ENCODE results near the gene NPW. TPM values are rescaled to one million over a fixed set of nuclear protein-coding genes. Genes with fewer than 3 reads are reported as not detected.

NPW gene
- total RNA-seq, 1 donor from 2014 or later, result 3.9 TPM

DNA sequence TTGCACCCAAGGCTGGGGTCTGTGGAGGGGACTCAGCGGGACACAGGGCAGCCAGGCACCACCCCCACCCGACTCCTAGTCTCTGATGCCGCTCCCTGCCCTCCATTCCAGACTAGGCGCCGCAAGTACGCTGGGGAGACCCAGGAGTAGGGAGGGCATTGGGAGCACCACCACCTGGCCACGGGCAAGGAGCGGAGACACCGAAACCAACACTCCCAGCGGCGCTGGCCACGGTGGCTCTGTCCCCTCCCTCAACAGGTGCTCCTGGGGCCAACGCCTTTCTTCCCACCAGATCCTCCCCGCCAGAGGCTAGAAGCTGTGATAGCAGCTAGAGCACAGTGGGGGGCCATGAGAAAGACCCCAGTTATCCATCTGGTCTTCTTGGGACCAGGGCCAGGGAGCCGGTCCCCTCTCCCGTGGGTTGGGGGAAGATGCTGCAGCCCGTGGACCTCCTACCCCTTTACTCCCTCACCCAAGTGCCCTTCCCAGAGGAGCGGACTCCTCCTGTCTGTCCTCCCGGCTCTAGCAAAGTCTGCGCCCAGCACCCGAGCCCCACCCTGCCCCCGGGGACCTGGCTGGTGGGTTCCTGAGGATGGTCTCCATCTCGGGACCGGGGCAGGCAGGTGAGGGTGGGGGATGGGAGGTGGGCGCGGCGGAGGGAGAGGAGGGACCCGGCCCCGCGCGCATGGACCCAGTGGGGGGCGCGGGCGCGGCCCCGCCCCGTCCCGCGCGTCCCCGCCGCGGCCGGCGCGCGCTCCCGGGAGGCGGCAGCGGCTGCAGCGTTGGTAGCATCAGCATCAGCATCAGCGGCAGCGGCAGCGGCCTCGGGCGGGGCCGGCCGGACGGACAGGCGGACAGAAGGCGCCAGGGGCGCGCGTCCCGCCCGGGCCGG lies 30.1 kb upstream of the NPW start, which contains the start of gene SYNGR3:
TSS of gene SYNGR3 (plus strand) at position 762 of the 892 bp plus-strand sequence. CDS start 133 bp downstream, outside the sequence.
- Mint-ChIP-seq H3K4me1 (ENCODE audit: low read depth) (peaks cover 26% of the 10 kb centered on the region), H3K36me3 (ENCODE audit: low read depth) (peaks cover 17% of the 10 kb centered on the region), H3K9me3 (no peaks in the 10 kb centered on the region), H3K27ac (peak within 1 kb of the TSS; percentile 84), H3K27me3 (ENCODE audit: insufficient read depth) (peaks cover 11% of the 10 kb centered on the region), H3K4me3 (peak within 1 kb of the TSS; percentile 82)
- intact Hi-C loops (cut with micrococcal nuclease), result no loop called here
- DNase-seq (ENCODE audit: low spot score), result no peak

GRCh38 chr16:1990101-1990350 lies 29.6 kb upstream of the NPW start:
- peaks cover 26% of the 10 kb centered on the region for H3K4me1 Mint-ChIP-seq (ENCODE audit: low read depth)
- no peak overlapping the region for H3K27ac Mint-ChIP-seq
- intact Hi-C loops (cut with micrococcal nuclease), result no loop called here

DNA sequence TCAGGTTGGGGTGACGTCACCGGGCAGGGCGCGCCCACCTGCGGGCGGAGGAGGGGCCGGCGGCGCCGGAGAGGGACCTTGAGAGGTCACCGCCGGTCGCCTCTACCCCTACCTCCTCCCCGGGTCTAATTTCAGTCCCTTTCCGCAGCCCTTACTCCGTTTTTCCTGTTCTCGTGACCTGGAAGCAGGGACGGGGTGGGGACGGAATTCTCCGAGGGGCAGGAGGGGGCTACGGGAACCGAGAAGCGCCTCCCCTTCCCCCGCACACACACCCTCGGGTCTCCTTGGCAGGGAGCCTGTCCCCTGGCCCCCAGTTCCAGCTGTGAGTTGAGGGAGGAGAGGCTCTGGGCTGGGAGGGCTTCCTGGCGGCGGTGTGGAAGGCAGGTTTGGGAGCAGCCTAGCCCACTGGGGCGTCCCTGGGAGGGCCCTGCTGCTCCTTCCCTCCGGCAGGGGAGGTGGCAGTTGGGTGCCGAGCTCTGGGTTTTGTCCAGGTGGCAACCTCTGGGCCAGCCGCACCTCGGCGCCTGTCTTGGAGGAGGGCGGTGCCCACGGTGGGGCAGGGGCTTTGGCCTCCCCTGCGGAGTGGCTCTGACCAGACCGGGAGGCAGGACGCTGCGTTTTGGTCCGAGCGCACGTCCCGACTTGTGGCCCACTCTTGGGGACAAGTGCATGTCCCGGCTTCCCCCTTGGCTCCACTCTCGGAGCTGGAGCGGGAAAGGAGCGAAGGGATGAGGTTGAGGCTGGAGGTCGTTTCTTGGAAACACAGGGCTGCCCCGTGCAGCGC lies 29.0 kb upstream of the NPW start:
- H3K4me1 Mint-ChIP-seq (ENCODE audit: low read depth), result peaks cover 26% of the 10 kb centered on the region
- peak overlapping the region; percentile 82 for H3K4me3 Mint-ChIP-seq
- H3K36me3 Mint-ChIP-seq (ENCODE audit: low read depth), result peaks cover 14% of the 10 kb centered on the region
- H3K9me3 Mint-ChIP-seq, result no peaks in the 10 kb centered on the region
- DNase-seq (ENCODE audit: low spot score), result peak; percentile 58
- H3K27me3 Mint-ChIP-seq (ENCODE audit: insufficient read depth), result peaks cover 11% of the 10 kb centered on the region
- intact Hi-C loops (cut with micrococcal nuclease), result no loop called here
- H3K27ac Mint-ChIP-seq, result peak overlapping the region; percentile 84

More at GRCh38 chr16:1990101-1990350, 29.6 kb upstream of the NPW start:
- H3K9me3 Mint-ChIP-seq, result no peaks in the 10 kb centered on the region
- no peak overlapping the region for H3K4me3 Mint-ChIP-seq
- peaks cover 14% of the 10 kb centered on the region for H3K36me3 Mint-ChIP-seq (ENCODE audit: low read depth)
- H3K27me3 Mint-ChIP-seq (ENCODE audit: insufficient read depth), result peaks cover 11% of the 10 kb centered on the region
- DNase-seq (ENCODE audit: low spot score), result no peak

DNA sequence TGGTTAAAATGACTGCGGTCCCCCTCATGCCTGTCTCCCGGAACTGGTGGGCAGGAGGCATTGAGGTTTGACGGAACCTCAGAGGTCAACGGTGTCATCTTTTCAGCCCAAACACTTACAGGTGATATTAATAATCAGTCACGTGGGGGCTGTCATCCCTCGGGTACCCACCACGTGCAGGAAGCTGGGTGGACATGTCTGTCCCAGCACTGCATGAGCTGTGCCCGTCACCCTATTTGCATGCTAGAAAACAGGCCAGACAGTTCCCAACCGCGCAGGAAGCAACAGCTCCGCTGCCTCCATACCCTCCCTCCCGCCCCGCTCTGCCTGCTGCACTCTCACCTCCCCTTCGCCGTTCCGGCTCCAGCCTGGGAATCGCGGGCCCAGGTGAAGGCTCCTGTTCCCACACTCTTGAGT lies 28.4 kb upstream of the NPW start:
- peaks cover 11% of the 10 kb centered on the region for H3K27me3 Mint-ChIP-seq (ENCODE audit: insufficient read depth)
- peaks cover 15% of the 10 kb centered on the region for H3K36me3 Mint-ChIP-seq (ENCODE audit: low read depth)
- intact Hi-C loops (cut with micrococcal nuclease), result no loop called here
- no peaks in the 10 kb centered on the region for H3K9me3 Mint-ChIP-seq
- H3K27ac Mint-ChIP-seq, result peak overlapping the region; percentile 84
- peak overlapping the region; percentile 82 for H3K4me3 Mint-ChIP-seq
- peaks cover 26% of the 10 kb centered on the region for H3K4me1 Mint-ChIP-seq (ENCODE audit: low read depth)
- no peak for DNase-seq (ENCODE audit: low spot score)

DNA sequence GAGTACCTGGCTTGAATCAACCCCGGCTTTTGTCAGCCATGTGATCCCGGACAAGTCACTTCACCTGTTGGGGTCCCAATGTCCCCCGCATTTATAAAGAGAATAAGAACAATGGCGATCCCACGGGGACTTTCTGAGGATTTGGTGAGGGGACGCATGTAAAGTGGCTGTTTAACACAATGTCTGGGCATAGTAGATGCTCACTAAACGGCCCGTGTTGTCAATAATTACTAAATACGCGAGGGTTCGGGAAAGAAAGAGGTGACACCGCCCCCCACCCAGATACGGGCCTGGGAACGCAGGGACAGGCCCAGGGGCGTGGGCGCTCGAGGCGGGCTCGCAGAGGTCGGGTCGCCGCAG lies 28.0 kb upstream of the NPW start:
- Mint-ChIP-seq H3K27ac (peak overlapping the region; percentile 84), H3K4me3 (peak overlapping the region; percentile 82), H3K9me3 (no peaks in the 10 kb centered on the region), H3K27me3 (ENCODE audit: insufficient read depth) (peaks cover 11% of the 10 kb centered on the region), H3K4me1 (ENCODE audit: low read depth) (peaks cover 26% of the 10 kb centered on the region), H3K36me3 (ENCODE audit: low read depth) (peaks cover 14% of the 10 kb centered on the region)
- intact Hi-C loops (cut with micrococcal nuclease), result no loop called here
- DNase-seq (ENCODE audit: low spot score), result no peak

DNA sequence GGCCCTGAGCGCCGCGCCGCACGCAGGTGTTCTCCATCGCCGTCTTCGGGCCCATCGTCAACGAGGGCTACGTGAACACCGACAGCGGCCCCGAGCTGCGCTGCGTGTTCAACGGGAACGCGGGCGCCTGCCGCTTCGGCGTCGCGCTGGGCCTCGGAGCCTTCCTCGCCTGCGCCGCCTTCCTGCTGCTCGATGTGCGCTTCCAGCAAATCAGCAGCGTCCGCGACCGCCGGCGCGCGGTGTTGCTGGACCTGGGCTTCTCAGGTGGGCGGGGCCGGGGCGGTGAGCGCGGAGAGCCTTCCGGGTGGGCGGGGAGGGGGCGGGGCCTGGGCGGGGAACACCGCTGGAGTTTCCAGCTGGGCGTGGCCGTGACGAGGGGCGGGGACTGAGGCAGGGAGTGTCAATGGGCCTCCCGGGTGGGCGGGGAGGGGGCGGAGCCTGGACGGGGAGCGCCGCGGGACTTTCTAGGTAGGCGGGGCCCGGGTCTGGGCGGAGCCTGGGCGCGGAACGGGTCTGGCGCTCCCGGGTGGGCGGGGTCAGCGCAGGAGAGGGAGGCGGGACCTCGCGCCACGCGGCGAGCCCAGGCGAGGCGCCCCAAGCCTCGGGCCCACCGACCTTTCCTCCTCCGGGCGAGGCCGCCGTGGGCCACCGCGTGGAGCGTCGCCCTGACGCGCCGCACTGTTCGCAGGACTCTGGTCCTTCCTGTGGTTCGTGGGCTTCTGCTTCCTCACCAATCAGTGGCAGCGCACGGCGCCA lies 27.5 kb upstream of the NPW start:
- peak overlapping the region; percentile 82 for H3K4me3 Mint-ChIP-seq
- peak; percentile 91 for DNase-seq (ENCODE audit: low spot score)
- H3K27ac Mint-ChIP-seq, result no peak overlapping the region
- H3K4me1 Mint-ChIP-seq (ENCODE audit: low read depth), result peaks cover 26% of the 10 kb centered on the region
- peaks cover 10% of the 10 kb centered on the region for H3K36me3 Mint-ChIP-seq (ENCODE audit: low read depth)
- intact Hi-C loops (cut with micrococcal nuclease), result loop anchor here (1.0 to 2.0 kb wide), 9 partner anchors 8 to 977 kb away; partner anchors contain the start of genes GFER, MSRB1, NDUFB10 and NTHL1
- no peaks in the 10 kb centered on the region for H3K9me3 Mint-ChIP-seq
- H3K27me3 Mint-ChIP-seq (ENCODE audit: insufficient read depth), result peaks cover 11% of the 10 kb centered on the region

DNA sequence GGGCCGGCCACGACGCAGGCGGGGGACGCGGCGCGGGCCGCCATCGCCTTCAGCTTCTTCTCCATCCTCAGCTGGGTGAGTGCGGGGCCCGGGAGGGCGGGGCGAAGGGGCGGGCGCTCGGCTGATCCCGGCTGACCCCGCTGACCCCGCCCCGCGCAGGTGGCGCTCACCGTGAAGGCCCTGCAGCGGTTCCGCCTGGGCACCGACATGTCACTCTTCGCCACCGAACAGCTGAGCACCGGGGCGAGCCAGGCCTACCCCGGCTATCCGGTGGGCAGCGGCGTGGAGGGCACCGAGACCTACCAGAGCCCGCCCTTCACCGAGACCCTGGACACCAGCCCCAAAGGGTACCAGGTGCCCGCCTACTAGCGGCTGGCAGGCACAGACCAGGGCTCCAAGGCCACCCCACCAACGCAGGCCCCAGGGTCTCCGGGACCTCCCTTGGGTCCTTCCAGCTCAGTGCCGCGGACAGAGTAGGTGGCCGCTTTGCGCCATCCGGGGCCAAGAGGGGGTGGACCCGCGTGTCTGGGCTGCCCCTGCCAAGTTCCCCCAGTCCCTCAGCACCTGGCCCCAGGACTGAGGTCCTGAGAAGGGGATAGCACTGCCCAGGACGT lies 26.8 kb upstream of the NPW start:
- intact Hi-C loops (cut with micrococcal nuclease), result loop anchor here (1.0 to 2.0 kb wide), 9 partner anchors 9 to 976 kb away; partner anchors contain the start of genes GFER, MSRB1, NDUFB10 and NTHL1
- Mint-ChIP-seq H3K27me3 (ENCODE audit: insufficient read depth) (peaks cover 11% of the 10 kb centered on the region), H3K36me3 (ENCODE audit: low read depth) (peaks cover 12% of the 10 kb centered on the region), H3K4me1 (ENCODE audit: low read depth) (peaks cover 26% of the 10 kb centered on the region), H3K9me3 (no peaks in the 10 kb centered on the region), H3K4me3 (no peak overlapping the region), H3K27ac (no peak overlapping the region)
- DNase-seq (ENCODE audit: low spot score), result no peak

DNA sequence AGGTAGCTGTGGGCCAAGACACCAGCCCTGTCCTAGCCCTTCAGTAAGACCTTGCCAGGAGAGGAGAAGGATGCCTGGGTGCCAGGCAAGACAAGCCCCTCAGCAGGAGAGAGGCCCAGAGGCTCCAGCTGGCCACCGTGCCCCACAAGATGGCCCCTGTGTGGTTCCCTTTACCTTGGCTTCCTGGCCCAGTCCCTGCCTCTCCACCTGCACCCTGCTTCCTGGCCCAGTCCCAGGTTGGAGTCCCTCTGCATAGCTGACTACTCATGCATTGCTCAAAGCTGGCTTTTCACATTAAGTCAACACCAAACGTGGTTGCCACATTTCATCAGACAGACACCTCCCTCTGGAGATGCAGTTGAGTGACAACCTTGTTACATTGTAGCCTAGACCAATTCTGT lies 25.9 kb upstream of the NPW start:
- DNase-seq (ENCODE audit: low spot score), result no peak
- intact Hi-C loops (cut with micrococcal nuclease), result loop anchor here (2.0 kb wide), 1 partner anchor 975 kb away; the partner anchor contains the start of gene PAQR4
- no peak overlapping the region for H3K4me3 Mint-ChIP-seq
- H3K9me3 Mint-ChIP-seq, result no peaks in the 10 kb centered on the region
- H3K27me3 Mint-ChIP-seq (ENCODE audit: insufficient read depth), result peaks cover 8% of the 10 kb centered on the region
- peak overlapping the region; percentile 4 for H3K27ac Mint-ChIP-seq
- H3K36me3 Mint-ChIP-seq (ENCODE audit: low read depth), result peaks cover 15% of the 10 kb centered on the region
- peaks cover 23% of the 10 kb centered on the region for H3K4me1 Mint-ChIP-seq (ENCODE audit: low read depth)

DNA sequence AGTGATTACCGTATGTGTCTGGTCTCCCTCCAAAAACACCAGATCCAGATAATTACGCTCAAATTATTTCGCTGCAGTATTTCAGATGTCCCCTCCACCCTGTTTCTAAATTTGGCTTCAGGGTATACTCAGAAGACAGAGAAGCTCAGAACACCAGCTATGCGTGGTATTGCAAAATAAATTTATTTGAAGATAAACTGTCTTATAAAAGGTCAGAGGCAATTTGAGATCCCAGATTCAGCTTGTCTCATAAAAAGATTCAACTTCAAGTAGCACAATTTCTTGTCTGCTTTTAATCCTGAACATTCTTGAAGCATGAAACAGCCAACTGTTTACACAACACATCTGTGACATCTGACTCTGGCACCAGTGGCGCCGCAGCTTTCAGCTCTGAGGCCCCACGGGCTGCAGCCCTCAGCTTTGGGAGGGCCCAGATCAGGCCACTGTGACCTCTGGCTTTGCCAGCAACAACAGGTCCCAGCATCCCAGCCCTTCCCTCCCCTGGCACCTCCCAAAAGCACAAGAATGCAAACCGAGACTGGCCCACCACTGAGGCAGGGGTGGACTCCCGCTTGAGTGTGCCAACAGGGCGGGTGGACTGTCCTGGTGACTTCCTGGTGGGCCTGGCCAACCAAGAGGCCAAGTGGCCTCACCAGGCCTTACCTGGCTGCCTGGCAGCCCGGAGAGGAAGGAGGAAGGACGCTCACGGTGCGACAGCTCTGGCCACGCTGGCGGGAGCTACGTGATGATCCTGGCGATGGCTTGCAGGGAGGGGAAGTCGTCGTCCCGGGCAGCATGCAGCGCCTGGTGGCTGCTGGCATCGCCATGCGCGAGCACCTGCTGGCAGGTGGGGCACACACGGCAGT lies 21.9 kb upstream of the NPW start:
- Mint-ChIP-seq H3K9me3 (no peaks in the 10 kb centered on the region), H3K4me1 (ENCODE audit: low read depth) (peaks cover 9% of the 10 kb centered on the region), H3K27ac (no peak overlapping the region), H3K27me3 (ENCODE audit: insufficient read depth) (no peaks in the 10 kb centered on the region), H3K4me3 (no peak overlapping the region), H3K36me3 (ENCODE audit: low read depth) (peaks cover 21% of the 10 kb centered on the region)
- no peak for DNase-seq (ENCODE audit: low spot score)
- intact Hi-C loops (cut with micrococcal nuclease), result no loop called here

DNA sequence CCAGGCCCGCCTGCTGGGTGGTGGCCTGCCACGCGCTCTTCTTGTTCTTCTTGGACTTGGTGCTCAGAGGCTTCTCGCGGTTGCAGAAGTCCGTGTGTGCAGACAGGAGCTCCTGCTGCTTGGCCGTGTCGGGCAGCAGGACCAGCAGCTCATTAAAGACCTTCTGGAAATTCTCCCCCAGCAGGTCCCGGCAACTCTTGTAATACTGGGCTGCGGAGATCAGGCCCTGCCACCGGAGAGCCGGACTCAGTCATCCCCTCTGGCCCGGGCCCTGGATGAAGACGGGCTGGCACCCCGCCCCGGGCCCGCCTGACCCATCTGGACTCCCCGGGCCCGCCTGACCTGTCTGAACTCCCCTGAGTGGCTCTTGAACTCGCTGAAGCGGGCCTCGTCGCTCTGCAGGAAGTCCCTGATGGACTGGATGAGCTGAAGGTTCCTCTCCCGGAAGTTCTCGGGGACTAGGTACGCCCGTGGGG lies 21.2 kb upstream of the NPW start:
- Mint-ChIP-seq H3K4me3 (no peak overlapping the region), H3K27me3 (ENCODE audit: insufficient read depth) (no peaks in the 10 kb centered on the region), H3K9me3 (no peaks in the 10 kb centered on the region), H3K36me3 (ENCODE audit: low read depth) (peaks cover 21% of the 10 kb centered on the region), H3K27ac (no peak overlapping the region), H3K4me1 (ENCODE audit: low read depth) (peaks cover 8% of the 10 kb centered on the region)
- intact Hi-C loops (cut with micrococcal nuclease), result no loop called here
- DNase-seq (ENCODE audit: low spot score), result no peak

DNA sequence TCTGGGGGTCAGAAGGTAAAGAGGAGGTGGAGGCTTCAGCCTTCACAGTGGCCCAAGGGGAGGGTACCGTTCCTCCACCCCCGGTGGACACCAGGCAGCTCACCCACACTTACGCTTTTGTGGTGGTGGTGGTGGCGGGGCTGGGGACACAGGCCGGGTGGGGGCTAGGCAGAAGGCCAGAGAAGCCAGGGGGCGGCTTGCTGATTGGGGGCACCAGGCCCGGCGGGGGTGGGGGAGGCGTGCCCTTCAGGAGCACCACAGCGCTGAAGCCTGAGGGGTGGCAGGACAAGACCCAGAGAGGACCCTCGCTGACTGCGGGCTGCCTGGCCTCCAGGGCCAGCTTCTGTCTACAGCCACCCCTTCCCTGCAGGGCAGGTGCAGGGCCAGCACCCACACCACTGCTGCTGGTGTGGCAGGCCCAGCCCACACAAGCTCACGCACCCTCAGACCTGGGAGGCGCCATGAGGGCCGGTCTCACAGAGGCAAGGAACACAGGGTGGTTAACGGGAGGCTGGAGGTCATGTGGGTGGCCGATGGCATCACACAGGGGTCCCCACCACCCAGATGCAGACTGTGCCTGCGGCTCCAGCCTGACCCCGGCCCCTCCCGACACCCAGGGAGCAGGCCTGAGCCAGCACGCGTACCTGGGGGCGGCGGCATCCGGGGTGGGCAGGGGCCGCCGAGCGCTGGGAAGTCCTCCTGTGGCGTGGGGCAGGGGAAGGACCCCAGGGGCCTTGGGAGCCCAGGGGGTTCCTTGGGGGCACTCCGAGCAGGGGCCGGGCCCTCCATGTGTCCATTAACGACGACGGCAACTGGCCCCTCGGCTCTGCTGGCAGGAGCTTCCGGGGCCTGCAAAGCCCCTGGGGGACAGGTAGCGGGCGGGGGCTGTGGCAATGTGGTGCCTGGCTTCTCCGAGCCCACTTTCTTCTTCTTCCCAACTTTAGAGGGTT lies 20.5 kb upstream of the NPW start:
- Mint-ChIP-seq H3K27me3 (ENCODE audit: insufficient read depth) (no peaks in the 10 kb centered on the region), H3K4me1 (ENCODE audit: low read depth) (peaks cover 1% of the 10 kb centered on the region), H3K9me3 (no peaks in the 10 kb centered on the region), H3K27ac (no peak overlapping the region), H3K4me3 (no peak overlapping the region), H3K36me3 (ENCODE audit: low read depth) (peaks cover 20% of the 10 kb centered on the region)
- DNase-seq (ENCODE audit: low spot score), result no peak
- intact Hi-C loops (cut with micrococcal nuclease), result no loop called here

Measured in activated T-helper 1 cell treated with anti-CD3 and anti-CD28 coated beads, Interleukin-12 subunit alpha, Interleukin-12 subunit beta, Interleukin-2, Interleukin-4 antibody, amounts not matched to agents 30 ng/mL and 10 ng/mL and 1 ng/mL, durations not matched to agents 14 hours and 24 hours and 36 hours (primary cell).